ENCODE results near the gene ARHGAP4.

GRCh38 chrX:153925739-153926551 is at the start of gene ARHGAP4:
- TF ChIP-seq POLR2A (IDR thresholded peaks at IDR 0.05; ENCODE audit: low read depth, low read length) (peak; percentile 77), TAF1 (IDR thresholded peaks at IDR 0.05; ENCODE audit: low read depth, low read length) (no peak), POLR2AphosphoS5 (IDR thresholded peaks at IDR 0.05; ENCODE audit: low read depth, low read length) (peak; percentile 92)
